SK-N-MC (cell line): Measurements from ENCODE around the gene CD69.
"Not testable (repeated sequence)": the region's sequence is repeated elsewhere in the genome, so short reads cannot be mapped to it uniquely, and the experiment has no call there.

Source experiments
- EZH2 ChIP-seq: fragments of 200-600 bp; sonication (generic); IDR thresholded peaks from one replicate; pipeline ENCODE4 v1.6.1; 2017; ENCODE audit warnings: antibody characterized with exemption
- FOXP2 ChIP-seq: optimal IDR thresholded peaks from 2 replicates; pipeline ENCODE3; 2011; ENCODE audit warnings: mild to moderate bottlenecking, moderate library complexity; ENCODE audit not compliant: insufficient read depth; ENCODE audit errors: extremely low read length, control extremely low read depth
- POLR2AphosphoS5 ChIP-seq: IDR thresholded peaks from 2 replicates; pipeline ENCODE4 v1.6.1; 2012; ENCODE audit warnings: mild to moderate bottlenecking, low read depth, low read length, borderline replicate concordance

- TF ChIP-seq EZH2, POLR2AphosphoS5, FOXP2: not testable (repeated sequence)
These were observed 21.8 kb downstream of the CD69 start for GRCh38 chr12:9738905-9739304.
